Measurements from ENCODE around the gene MRPS10.
"Not testable (repeated sequence)": the region's sequence is repeated elsewhere in the genome, so short reads cannot be mapped to it uniquely, and the experiment has no call there.

Gene MRPS10

GRCh38 chr6:42237857-42238256, 20.2 kb upstream of the MRPS10 start:
- DNase-seq (ENCODE audit: low read depth): no peak

- DNase-seq (ENCODE audit: low read depth): no peak
Observed at GRCh38 chr6:42236682-42237473, 19.2 kb upstream of the MRPS10 start.

- no peak for DNase-seq (ENCODE audit: low read depth)
Observed at GRCh38 chr6:42236030-42236429, 18.4 kb upstream of the MRPS10 start.

- DNase-seq (ENCODE audit: low read depth): no peak
Observed at GRCh38 chr6:42232035-42232434, 14.4 kb upstream of the MRPS10 start.

- peak; percentile 26 for DNase-seq (ENCODE audit: low read depth)
Observed at GRCh38 chr6:42230345-42231321, 13.0 kb upstream of the MRPS10 start.

GRCh38 chr6:42229506-42230119, 12.0 kb upstream of the MRPS10 start:
- no peak for DNase-seq (ENCODE audit: low read depth)

- DNase-seq (ENCODE audit: low read depth): no peak
Observed at GRCh38 chr6:42228305-42228704, 10.6 kb upstream of the MRPS10 start.

GRCh38 chr6:42227173-42227850, 9.7 kb upstream of the MRPS10 start:
- no peak for DNase-seq (ENCODE audit: low read depth)

- DNase-seq (ENCODE audit: low read depth): peak; percentile 47
Observed at GRCh38 chr6:42226645-42227143, 9.0 kb upstream of the MRPS10 start.

GRCh38 chr6:42226161-42226611, 8.5 kb upstream of the MRPS10 start:
- DNase-seq (ENCODE audit: low read depth): peak; percentile 41

- no peak for DNase-seq (ENCODE audit: low read depth)
Observed at GRCh38 chr6:42225419-42225818, 7.8 kb upstream of the MRPS10 start.

GRCh38 chr6:42225029-42225339, 7.3 kb upstream of the MRPS10 start:
- DNase-seq (ENCODE audit: low read depth): no peak

GRCh38 chr6:42224222-42225028, 6.8 kb upstream of the MRPS10 start:
- DNase-seq (ENCODE audit: low read depth): peak; percentile 84

GRCh38 chr6:42222448-42222847, 4.8 kb upstream of the MRPS10 start:
- DNase-seq (ENCODE audit: low read depth): no peak

- no peak for DNase-seq (ENCODE audit: low read depth)
Observed at GRCh38 chr6:42221546-42221945, 3.9 kb upstream of the MRPS10 start.

GRCh38 chr6:42220807-42221206, 3.1 kb upstream of the MRPS10 start:
- DNase-seq (ENCODE audit: low read depth): no peak

GRCh38 chr6:42217157-42217518, 523 bp downstream of the MRPS10 start:
- DNase-seq (ENCODE audit: low read depth): no peak

GRCh38 chr6:42216495-42216894, 1.2 kb downstream of the MRPS10 start:
- DNase-seq (ENCODE audit: low read depth): not testable (repeated sequence)

- no peak for DNase-seq (ENCODE audit: low read depth)
Observed at GRCh38 chr6:42212442-42212841, 5.2 kb downstream of the MRPS10 start.

GRCh38 chr6:42211726-42212125, 5.9 kb downstream of the MRPS10 start:
- DNase-seq (ENCODE audit: low read depth): no peak

GRCh38 chr6:42210551-42210950, 7.1 kb downstream of the MRPS10 start:
- no peak for DNase-seq (ENCODE audit: low read depth)
